HG03039 (cell line): Measurements from ENCODE around the gene BTBD7.
"Not testable (repeated sequence)": the region's sequence is repeated elsewhere in the genome, so short reads cannot be mapped to it uniquely, and the experiment has no call there.

Source experiments
- ATAC-seq: cut with Tn5 transposase; IDR thresholded peaks from one replicate; pipeline ENCODE4 v1.9.1; 2021; ENCODE audit warnings: mild to moderate bottlenecking, moderate library complexity; ENCODE audit not compliant: unreplicated experiment

Gene BTBD7

DNA sequence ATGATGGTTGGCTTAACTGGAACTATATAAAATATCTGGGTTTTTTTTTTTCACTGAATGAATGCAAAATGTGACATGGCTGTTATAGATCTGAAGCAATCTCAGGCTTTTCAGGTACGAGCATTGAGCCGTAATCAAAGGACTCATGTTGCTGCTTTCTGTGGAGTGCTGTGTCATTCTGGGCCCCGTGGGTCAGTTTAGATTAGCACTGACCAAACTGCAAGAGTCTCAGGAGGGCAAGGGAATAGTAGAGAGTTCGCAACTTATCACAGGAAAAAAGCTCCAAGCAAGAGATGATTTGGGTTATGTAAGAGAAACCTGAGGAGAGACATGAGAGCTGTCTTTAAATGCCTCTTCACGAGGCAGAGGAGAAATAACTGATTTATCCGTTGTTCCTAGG is 66.7 kb downstream of the BTBD7 start:
- ATAC-seq, result no peak

DNA sequence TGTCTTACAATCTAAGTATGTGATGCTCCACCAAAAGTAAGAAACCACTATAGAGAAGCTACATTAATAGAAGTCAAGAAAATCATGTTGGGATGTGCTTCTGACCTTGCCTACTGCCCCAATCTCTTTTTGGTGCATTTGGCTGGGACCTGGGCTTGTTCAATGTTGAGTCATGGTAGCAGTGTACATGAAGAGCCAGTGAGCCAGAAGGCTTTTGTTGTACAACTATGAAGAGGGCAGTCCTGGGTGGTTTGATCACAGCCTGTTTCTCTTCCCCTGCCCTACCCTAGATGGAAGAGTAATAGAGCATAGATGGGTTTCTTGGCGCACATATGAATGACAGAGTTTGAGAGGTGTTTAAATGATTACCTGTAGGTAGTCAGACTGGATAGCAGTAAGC is 69.4 kb downstream of the BTBD7 start:
- ATAC-seq, result no peak

DNA sequence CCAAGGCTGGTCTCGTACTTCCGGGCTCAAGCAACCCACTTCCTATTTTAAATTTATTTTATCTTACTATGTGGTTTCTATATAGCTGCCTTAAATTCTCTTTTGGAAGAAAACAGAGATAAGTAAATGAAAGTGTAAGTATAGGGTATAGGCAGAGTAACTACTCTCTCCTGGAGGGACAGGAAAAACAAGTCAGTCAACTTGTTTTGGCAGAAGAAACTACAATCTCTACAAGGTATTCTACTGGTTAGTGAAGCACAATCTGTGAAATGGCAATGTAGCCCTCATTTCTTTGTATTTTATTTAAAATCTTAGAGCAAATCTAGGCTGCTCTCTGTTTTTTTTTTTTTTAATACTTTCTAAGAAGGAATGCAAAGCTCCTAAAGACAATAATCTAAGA is 70.4 kb downstream of the BTBD7 start:
- no peak for ATAC-seq

DNA sequence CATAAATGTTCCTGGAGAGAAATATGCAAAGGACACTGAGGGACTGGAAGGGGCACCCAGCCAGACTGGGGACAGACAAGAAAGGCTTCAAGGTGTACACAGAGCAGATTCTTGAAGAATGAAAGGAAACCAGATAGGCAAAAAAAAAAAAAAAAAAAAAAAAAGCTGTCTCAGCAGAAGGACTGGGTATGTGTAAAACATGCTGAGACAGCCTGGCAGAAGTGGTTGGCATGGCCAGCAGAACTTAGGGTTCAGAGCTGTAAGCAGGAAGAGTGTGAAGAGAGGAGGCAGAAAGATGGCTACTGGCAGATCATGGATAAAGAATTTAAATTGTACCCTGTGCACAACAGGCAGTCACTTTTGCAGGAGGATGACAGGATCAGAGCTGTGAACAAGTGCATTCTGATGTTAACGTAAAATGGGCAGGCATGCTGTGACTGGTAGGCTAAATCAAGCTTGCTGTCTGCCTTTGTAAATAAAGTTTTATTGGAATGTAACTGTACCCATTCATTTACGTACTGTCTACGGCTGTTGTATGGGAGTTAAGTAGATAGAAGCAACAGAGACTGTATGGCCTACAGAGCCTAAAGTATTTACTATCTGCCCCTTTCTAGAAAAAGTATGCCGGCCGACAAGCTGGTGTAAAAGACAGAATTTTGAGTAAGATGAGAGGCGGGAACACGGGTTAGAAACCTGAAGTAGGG is 83.6 kb downstream of the BTBD7 start:
- ATAC-seq, result no peak

DNA sequence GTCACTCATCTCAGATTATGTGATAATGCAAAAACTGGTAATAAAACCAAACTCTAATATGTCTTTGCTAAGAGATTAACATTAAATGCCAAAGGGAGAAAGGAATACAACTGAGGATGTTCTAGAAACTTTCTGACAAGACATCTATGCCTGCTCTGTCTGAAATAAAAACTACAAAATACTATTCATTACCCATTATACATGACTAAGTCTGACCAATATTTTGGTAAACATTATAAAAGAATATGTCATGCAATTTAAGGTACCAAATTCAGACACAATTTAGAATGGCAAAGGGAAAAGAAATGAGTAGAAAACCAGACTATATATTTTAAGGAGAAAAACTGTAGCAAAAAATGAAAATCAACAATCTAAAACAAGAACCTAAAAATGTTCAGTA is 86.3 kb downstream of the BTBD7 start:
- no peak for ATAC-seq

DNA sequence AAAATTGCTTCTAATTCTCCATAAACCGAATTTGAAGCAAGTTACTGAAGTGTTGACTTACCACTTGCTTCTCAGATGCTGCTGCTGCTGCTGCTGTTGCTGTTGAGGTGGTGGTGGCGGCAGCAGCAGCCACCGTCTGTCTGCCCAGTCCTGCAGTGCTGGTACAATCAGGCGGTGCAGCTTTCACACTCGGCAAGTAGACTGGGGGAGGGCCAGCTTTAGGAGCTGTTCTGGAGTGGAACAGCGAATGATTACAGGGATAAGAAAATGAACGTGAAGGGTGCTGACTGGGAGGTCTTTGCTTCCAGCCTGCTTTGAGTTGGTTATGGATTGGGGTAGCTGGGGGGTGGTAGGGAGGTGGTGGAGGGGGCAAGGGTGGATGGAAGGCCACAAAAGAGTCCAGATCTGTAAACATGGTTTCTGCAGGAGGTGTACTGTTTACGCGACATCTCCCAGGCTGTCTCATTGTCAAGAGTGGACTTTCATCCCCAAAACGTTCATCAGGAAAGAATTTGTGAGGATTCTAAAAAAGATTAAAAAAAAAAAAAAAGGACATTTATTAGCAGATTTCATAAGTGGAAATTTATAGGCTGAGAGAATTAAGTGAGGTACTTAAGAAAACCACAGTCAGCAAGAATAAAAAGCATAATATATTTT is 86.9 kb downstream of the BTBD7 start:
- no peak for ATAC-seq

DNA sequence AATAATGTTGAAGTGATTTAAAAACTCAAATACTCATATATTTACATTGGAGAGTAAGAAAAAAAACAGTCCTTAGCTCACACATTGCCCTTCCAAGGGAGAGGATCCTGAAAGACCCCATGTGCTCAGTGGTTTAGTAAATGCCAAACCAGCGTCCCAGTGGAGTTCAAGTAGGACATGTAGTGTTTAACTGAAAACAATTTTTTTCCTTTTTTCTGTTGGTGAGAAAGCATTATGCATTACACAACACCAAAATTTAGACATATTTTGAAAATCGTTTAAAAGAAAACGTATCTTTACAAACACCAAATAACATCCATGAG is 92.2 kb downstream of the BTBD7 start:
- ATAC-seq, result no peak

DNA sequence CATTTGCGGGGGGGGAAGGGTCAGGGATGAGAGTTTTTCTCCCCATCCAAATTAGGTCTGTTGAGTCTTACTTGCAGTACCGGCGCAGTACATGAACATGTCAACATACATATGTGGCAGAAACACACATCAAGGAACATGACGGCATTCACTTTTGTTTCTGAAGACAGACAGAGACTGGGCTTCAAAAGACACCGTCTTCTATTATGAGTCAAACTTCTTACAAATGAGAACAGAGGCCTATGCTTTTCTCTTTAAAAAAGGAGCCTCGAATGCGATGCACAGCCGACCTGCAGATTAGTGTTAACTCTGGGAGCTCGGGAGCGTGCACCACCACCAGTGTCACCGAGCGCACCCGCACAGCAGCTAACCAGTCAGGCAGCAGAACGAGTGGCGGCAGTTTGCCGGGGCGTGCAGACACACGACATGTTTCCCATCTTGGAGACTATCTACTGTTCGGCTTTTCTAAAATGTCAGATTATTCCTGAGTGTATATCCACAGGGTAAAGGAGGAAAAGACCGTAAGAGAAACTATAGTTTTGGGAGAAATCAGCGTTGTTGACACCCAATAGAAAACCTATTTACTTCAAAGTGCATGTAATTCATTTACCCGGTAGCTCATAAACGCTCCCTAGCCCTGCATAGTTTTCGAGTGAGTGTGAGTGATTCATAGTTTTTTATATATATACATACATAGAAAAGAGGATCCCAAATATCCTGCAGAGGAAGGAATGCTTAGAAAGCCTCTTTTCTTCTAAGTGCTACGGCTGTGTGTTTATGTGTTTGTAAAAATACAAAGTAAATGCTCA is 92.8 kb downstream of the BTBD7 start:
- no peak for ATAC-seq

DNA sequence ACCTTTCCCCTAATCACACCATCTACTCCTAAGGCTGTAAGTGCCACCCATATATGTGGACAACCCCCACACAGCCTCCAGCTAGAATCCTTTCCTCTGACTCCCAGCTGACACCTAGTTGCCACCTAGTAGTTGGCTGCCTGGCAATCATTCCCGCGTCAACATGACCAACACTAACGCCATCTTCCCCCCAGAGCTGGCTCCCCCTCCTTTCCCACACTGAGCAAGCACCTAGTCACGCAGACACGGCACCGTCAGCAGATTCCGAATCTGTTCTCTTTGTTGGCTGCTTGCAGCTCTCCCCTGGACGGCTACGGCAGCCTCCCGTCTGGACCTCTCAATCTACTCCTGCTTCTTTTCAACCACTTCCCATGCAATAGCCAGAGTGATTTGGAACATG is 98.0 kb downstream of the BTBD7 start:
- ATAC-seq, result no peak

DNA sequence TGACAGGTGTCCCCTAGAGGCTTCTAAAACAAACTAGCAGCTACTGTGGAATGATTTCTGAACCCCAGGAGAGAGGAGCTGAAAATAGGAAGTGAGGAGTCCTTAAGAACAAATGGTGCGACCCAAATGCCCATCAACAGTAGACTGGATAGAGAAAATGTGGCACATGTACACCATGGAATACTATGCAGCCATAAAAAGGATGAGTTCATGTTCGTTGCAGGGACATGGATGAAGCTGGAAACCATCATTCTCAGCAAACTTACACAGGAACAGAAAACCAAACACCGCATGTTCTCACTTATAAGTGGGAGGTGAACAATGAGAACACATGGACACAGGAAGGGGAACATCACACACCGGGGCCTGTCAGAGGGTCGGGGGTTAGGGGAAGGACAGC is 99.8 kb downstream of the BTBD7 start:
- not testable (repeated sequence) for ATAC-seq

DNA sequence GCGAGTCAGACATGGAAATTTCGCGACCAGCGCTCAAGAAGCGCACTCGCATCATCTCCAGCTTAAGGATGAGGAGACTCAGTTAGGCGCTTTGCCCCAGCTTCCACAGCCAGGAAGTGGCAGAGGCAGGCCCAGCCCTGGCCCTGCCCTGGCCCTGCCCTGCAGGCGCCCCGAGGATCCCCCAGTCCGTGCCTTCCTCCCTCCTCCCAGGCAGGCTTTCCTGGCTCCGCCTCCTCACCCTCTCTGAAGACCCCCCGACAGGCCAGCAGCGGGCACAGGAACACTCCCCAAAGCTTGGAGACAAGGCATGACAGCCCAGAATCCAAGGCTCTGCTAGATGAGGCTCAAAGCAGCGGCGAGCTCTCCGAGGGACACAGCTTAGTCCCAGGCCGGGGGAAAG is 100.7 kb downstream of the BTBD7 start:
- ATAC-seq, result no peak

DNA sequence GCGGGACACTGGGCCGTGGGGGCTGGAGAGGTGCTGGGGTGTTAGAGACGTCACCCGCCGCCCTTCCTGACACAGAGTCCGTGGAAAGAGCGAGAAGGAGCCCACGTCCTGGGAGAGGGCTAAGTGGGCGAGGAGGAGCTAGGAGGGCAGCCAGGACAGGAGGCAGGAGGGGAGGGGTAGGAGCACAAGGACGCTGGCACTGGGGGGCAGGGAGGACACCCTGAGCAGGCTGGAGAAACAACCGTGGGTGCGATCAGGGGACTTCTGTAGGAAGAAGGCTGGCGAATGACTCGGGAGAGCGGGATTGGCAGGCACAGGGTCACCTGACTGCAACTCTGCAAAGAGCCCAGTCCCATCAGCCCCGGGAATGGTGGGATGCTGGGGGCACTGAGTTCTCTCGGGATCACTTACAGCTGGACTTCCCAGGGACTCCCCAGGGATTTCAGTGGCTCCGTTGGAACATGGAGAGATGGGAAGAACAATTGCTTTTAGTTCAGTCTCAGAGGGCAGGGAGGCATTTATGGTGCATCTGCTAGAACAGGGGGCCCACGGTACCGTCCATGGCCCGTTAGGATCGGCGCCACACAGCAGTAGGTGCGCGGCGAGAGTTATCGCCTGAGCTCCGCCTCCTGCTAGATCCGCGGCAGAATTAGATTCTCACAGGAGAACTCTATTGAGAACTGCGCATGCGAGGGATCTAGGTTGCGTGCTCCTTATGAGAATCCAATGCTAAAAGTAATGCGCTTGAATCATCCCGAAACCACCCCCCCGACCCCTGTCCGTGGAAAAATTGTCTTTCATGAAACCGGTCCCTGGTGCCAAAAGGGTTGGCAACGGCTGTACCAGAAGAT is 101.5 kb downstream of the BTBD7 start:
- ATAC-seq, result no peak

DNA sequence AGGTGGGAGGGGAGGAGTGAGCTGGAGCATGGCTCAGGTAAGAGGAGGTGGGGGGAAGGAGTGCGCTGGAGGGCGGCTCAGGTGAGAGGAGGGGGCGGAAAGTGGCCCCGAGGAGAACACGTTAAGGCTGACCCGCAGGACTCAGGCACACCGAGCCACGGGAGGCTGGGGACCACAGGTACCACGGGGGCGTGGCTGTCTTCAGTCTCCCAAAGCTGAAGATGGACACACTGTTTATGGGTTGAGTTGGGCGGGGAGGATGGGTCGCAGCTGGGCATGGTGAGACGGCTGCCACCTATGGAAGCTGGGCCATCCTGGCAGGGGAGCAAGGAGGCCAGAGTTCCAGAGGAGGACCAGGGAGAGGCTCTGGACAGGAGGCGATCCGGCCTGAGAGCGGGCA is 102.3 kb downstream of the BTBD7 start:
- no peak for ATAC-seq

DNA sequence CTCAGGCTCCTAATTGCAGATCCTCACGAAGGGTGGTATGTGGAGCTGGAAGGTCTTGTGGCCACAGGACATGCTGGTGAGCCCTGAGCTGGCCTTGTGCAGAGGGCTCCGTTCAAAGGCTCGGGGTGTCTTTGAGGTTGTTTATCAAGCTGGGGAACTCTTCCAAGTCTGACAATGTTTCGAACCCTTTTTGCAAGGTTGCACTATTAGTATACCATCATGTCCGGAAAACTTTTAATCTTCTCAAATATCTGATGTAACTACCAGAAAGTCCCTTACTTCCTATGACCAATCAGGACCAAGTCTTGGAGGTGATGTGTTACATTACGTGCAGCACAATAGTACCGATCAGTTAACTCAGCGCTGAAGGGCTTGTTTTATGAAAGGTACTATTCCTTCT is 104.3 kb downstream of the BTBD7 start:
- ATAC-seq, result no peak

DNA sequence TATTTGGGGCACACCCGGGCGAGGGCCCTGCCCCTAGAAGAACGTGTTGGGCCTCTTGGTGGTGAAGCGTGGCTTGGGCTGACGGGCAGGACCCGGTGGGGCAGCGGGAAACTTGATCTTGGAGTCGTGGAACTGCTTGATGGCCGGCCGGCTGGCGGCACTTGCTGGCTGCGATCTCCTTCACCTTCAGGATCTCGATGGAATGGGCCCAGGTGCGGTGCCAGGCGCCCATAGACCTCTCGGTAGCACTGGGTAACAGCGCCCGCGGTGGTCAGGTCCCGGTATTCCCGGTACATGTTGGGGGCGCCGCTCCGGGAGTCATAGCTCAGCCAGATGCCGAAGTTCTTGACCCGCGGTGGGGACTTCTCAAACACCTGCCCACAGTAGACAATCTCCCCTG is 109.3 kb downstream of the BTBD7 start:
- ATAC-seq, result no peak

DNA sequence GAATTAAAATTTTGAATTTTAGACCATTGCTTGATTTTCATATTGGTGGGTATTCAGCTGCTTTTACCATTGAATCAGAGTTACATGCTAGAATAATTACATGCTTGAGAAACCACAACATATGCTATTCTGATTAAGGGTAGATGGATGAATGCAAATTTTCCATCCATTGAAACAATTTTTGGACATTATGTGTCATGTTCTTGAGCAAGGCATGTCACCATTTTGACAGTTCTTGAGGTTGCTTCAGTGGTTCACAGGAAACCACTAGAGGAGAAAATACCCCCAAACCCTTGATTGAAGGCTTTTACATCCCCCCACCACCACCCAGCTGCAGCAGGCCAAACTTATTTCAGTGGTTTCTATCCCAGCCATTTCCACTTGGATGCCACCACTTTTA is 112.3 kb downstream of the BTBD7 start:
- ATAC-seq, result no peak

DNA sequence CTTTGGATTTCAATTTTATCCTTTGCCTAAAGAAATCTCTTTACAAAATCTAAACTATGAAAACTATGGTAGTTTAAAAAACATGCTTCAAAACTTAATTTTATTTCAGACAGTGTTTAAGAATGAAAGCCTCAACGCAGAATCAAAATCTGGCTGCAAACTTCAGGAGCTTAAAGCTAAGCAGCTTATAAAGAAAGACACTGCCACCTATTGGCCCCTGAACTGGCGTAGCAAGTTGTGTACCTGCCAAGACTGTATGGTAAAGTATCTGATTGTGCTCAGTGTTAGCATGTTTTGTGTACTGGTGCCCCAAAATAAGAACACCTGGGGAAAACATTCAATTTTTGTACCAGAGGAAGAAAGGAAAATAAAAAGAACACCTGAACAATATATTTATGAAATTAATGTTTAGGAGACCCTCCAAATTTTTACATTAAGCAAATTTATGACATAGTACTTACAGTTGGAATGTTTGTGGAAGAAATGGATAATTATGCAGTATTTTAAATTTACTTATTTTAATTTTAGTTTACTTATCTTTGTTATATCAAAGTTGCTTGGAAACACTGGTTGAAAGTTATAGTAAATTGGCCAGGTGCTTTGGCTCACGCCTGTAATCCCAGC is 113.6 kb downstream of the BTBD7 start:
- ATAC-seq, result peak; percentile 68

DNA sequence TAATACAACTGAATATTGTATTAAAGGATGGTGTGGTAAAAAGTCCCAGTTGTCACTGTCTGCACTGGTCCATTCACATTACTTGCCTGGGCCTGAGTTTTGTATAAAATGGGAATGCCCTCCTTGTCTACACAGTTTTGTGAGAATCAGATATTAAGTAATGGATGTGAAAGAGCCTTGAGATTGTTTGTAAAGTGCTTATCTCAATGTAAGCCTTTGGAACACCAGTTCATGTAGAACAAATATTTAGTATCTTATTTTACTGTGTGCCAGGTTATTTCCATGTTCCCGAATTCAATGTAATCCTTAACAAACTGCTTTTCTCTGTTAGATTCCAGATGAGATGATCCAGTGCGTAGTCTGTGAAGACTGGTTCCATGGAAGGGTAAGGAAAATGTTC is 118.2 kb downstream of the BTBD7 start:
- ATAC-seq, result no peak

DNA sequence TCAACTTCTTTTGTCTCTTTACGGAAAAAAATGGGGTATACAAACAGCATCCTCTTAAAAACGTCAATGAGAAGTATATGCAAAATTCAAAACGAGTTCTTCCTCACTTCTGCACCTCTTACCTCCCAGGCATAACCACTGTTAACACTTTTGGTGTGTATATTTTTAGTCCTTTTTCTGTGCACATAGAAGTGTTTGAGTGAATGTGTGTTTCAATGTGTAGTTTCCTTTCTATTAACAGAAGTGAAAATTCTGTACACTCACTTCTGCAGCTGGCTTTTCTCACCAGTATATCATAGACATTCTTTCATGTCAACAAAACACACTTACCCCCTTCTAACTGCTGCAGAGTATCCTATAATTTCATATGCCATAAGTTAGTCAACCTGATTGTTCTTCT is 120.4 kb downstream of the BTBD7 start:
- ATAC-seq, result peak; percentile 72

DNA sequence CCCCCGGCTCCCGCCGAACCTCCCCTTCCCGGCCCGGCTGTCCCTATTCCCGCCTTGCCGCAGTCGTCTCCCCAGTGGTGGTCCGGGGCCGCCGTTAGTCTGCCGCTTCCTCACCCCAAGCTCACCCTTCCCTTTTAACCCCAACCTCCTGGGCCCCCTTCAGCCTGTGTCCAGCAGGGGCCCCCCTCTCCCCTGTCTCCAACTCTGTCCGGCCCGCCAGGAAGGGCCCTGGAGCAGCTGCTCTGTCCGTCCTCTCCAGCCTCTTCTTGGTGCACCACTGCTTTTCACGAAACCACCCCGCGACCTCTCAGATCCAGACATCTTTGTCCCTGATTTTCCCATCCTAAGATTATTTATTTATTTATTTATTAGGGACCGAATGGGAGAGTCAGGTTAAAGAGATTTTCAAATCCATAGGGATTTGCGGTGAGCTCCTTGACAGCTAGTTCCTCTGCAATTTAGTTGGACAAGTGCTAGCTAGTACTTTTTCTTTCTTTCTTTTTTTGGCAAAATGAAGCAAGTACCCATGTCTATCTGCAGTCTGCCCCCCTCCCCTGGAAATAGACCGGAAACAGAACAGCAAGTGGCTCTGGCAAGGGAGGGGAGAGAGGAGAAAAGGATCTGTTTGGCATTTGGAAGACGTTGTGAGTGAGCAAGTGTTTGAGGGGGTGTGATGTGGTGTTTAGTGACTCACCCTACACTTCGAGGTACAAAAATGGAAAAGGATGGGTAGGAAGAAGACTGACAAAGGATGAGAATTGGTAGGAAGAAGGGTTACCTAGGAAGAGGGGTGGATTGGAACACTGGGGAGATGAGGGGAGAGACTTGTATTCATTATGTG is 125.1 kb downstream of the BTBD7 start:
- ATAC-seq, result peak; percentile 32
